Activated T-helper 1 cell treated with anti-CD3 and anti-CD28 coated beads, Interleukin-12 subunit alpha, Interleukin-12 subunit beta, Interleukin-2, Interleukin-4 antibody, amounts not matched to agents 30 ng/mL and 10 ng/mL and 1 ng/mL, durations not matched to agents 14 hours and 24 hours and 36 hours (primary cell): ENCODE results near the gene KIF3B. TPM values are rescaled to one million over a fixed set of nuclear protein-coding genes. Genes with fewer than 3 reads are reported as not detected.

Experiments used
- DNase-seq: peaks from one replicate; pipeline ENCODE4 v3.0.0; 2021; ENCODE audit warnings: low spot score
- H3K27ac Mint-ChIP-seq: one replicate; pipeline ENCODE4 v1.8.0; 2021; ENCODE audit warnings: mild to moderate bottlenecking, mixed read lengths
- H3K27me3 Mint-ChIP-seq: one replicate; pipeline ENCODE4 v1.8.0; 2022; ENCODE audit warnings: mild to moderate bottlenecking, moderate library complexity, mixed read lengths; ENCODE audit not compliant: insufficient read depth
- H3K36me3 Mint-ChIP-seq: one replicate; pipeline ENCODE4 v1.8.0; 2021; ENCODE audit warnings: low read depth, mixed read lengths
- H3K4me1 Mint-ChIP-seq: one replicate; pipeline ENCODE4 v1.8.0; 2021; ENCODE audit warnings: low read depth, mixed read lengths
- H3K4me3 Mint-ChIP-seq: one replicate; pipeline ENCODE4 v1.8.0; 2021; ENCODE audit warnings: mild to moderate bottlenecking, moderate library complexity, mixed read lengths
- H3K9me3 Mint-ChIP-seq: one replicate; pipeline ENCODE4 v1.8.0; 2021; ENCODE audit warnings: mixed read lengths
- intact Hi-C: fragments of 100-400 bp; cut with micrococcal nuclease; formaldehyde crosslinking; loops from one replicate; pipeline ENCODE4 v1.15.1; 2024
- total RNA-seq: library from RNA; stranded (reverse); gene quantifications from 2 replicates; pipeline ENCODE4 v1.2.3, GENCODE V29; 2022

Gene KIF3B
- total RNA-seq: 38.1 and 39.1 TPM in 2 replicates

GRCh38 chr20:32277361-32278198 is at the start of gene KIF3B:
Gene KIF3B (plus strand): TSS chr20:32277651. CDS start chr20:32309778, 32,127 bp downstream.
- H3K27ac Mint-ChIP-seq: peak within 1 kb of the TSS; percentile 84
- H3K9me3 Mint-ChIP-seq: peaks cover 4% of the 10 kb centered on the region
- peaks cover 18% of the 10 kb centered on the region for H3K36me3 Mint-ChIP-seq
- DNase-seq: peak; percentile 87
- H3K4me3 Mint-ChIP-seq: peak within 1 kb of the TSS; percentile 91
- no peaks in the 10 kb centered on the region for H3K27me3 Mint-ChIP-seq
- H3K4me1 Mint-ChIP-seq: peaks cover 49% of the 10 kb centered on the region
- intact Hi-C loops: loop anchor here (1.0 to 2.0 kb wide), 5 partner anchors 8 to 77 kb away; partner anchors contain the start of genes PLAGL2 and POFUT1

- peaks cover 55% of the 10 kb centered on the region for H3K36me3 Mint-ChIP-seq
- no peaks in the 10 kb centered on the region for H3K27me3 Mint-ChIP-seq
- no peak overlapping the region for H3K4me3 Mint-ChIP-seq
- DNase-seq: no peak
- peaks cover 30% of the 10 kb centered on the region for H3K4me1 Mint-ChIP-seq
- no peak overlapping the region for H3K27ac Mint-ChIP-seq
- no peaks in the 10 kb centered on the region for H3K9me3 Mint-ChIP-seq
- intact Hi-C loops: no loop called here
These were observed 49.4 kb upstream of the KIF3B start for GRCh38 chr20:32227744-32228688.

DNA sequence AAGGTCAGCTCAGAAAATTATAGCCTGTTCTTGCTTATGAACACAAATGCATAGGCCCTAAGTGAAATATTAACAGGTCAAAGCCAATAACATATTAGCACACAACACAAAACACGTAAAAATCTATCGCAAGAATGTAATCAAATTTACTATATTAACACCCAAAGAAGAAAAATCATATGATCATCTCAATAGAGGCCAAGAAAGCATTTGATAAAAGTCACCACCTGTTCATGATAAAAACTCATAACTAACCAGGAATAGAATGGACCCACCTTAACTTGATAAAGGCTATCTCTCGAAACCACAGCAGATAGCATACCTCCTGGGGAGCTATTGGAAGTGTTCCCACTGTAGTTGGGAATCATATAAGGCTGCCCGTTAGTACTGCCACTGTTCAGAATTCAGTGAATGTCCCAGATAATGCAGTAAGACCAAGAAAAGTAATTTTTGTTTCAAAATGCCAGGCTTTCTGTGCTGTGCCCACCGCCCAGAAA is 48.2 kb upstream of the KIF3B start:
- intact Hi-C loops: no loop called here
- H3K36me3 Mint-ChIP-seq: peaks cover 61% of the 10 kb centered on the region
- H3K27ac Mint-ChIP-seq: no peak overlapping the region
- DNase-seq: no peak
- H3K9me3 Mint-ChIP-seq: no peaks in the 10 kb centered on the region
- H3K27me3 Mint-ChIP-seq: no peaks in the 10 kb centered on the region
- no peak overlapping the region for H3K4me3 Mint-ChIP-seq
- peaks cover 40% of the 10 kb centered on the region for H3K4me1 Mint-ChIP-seq

DNA sequence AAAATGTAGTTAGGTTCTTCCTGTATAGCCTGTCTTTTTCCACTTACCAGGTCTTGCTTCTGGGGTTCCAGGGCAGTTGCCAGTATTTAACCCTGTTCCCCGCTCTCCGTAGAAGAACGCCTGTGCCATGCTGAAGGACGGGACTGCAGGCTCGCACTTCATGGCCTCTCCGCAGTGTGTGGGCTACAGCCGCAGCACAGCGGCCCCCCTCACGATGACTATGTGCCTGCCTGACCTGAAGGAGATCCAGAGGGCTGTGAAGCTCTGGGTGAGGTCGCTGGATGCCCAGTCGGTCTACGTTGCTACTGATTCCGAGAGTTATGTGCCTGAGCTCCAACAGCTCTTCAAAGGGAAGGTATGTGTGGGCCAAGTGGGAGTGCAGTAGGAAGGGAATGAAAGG is 46.7 kb upstream of the KIF3B start:
- Mint-ChIP-seq H3K36me3 (peaks cover 69% of the 10 kb centered on the region), H3K27ac (peak overlapping the region; percentile 95), H3K27me3 (no peaks in the 10 kb centered on the region), H3K9me3 (no peaks in the 10 kb centered on the region), H3K4me1 (peaks cover 42% of the 10 kb centered on the region), H3K4me3 (no peak overlapping the region)
- no peak for DNase-seq
- intact Hi-C loops: no loop called here

GRCh38 chr20:32231245-32231644 is 46.2 kb upstream of the KIF3B start:
- H3K4me1 Mint-ChIP-seq: peaks cover 40% of the 10 kb centered on the region
- intact Hi-C loops: no loop called here
- H3K36me3 Mint-ChIP-seq: peaks cover 69% of the 10 kb centered on the region
- H3K9me3 Mint-ChIP-seq: no peaks in the 10 kb centered on the region
- peak overlapping the region; percentile 95 for H3K27ac Mint-ChIP-seq
- no peak for DNase-seq
- H3K27me3 Mint-ChIP-seq: no peaks in the 10 kb centered on the region
- no peak overlapping the region for H3K4me3 Mint-ChIP-seq

DNA sequence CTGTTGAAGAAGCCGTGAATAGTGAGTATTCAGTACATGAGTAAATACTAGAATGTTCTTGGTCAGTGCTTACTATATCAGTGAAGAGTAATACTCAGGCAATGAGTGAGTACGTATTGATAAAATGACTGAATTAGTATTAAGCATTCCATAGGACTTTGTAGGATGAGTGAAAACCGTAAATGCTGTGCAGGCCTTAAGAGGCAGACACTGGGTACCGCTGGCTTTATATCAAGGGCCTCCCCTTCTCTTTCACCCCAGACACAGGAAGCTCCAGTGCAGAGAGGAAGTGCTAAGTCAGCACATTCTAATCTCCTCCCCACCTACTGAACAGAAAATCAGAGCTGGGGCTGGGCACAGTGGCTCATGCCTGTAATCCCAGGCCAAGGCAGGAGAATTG is 45.6 kb upstream of the KIF3B start:
- Mint-ChIP-seq H3K36me3 (peaks cover 73% of the 10 kb centered on the region), H3K4me1 (peaks cover 40% of the 10 kb centered on the region), H3K9me3 (no peaks in the 10 kb centered on the region), H3K27ac (peak overlapping the region; percentile 95), H3K4me3 (peak overlapping the region; percentile 69), H3K27me3 (no peaks in the 10 kb centered on the region)
- peak; percentile 31 for DNase-seq
- intact Hi-C loops: loop anchor here (1.0 kb wide), 5 partner anchors 17 to 123 kb away; partner anchors contain the start of genes PLAGL2 and POFUT1

DNA sequence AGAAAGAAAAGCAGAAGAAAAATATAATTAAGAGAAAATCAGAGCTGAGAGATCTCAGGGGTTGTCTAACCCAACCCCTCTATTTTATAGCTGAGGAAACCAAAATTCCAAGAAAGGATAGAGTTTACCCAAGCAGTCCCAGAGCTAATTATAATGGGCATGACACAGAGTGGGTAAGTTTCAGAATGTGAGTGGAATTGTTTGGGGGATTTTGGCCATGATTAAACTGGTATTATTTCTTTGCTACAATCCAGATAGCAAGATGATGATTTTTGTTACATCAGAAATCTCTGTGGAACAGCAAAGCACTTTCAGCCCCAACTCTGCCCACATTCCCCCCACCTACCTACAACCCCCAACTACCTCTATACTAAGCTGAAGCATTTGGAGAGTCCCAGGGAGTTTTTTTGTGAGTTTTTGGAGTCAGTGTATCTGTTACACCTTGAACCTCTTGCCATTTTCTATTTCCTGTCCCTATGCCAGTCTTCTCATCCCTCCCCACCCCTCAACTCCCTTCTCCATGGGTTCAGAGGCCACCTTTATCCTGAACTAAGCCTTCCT is 45.0 kb upstream of the KIF3B start:
- Mint-ChIP-seq H3K36me3 (peaks cover 77% of the 10 kb centered on the region), H3K4me3 (peak overlapping the region; percentile 69), H3K27ac (peak overlapping the region; percentile 95), H3K9me3 (no peaks in the 10 kb centered on the region), H3K4me1 (peaks cover 40% of the 10 kb centered on the region), H3K27me3 (no peaks in the 10 kb centered on the region)
- no peak for DNase-seq
- intact Hi-C loops: loop anchor here (1.0 kb wide), 5 partner anchors 17 to 123 kb away; partner anchors contain the start of genes PLAGL2 and POFUT1

GRCh38 chr20:32233286-32233685 is 44.2 kb upstream of the KIF3B start:
- peak overlapping the region; percentile 50 for H3K4me3 Mint-ChIP-seq
- no peak for DNase-seq
- H3K9me3 Mint-ChIP-seq: no peaks in the 10 kb centered on the region
- intact Hi-C loops: no loop called here
- H3K27me3 Mint-ChIP-seq: no peaks in the 10 kb centered on the region
- peaks cover 40% of the 10 kb centered on the region for H3K4me1 Mint-ChIP-seq
- H3K27ac Mint-ChIP-seq: peak overlapping the region; percentile 95
- peaks cover 68% of the 10 kb centered on the region for H3K36me3 Mint-ChIP-seq

GRCh38 chr20:32234135-32234808 is 43.2 kb upstream of the KIF3B start:
- Mint-ChIP-seq H3K27ac (peak overlapping the region; percentile 74), H3K27me3 (no peaks in the 10 kb centered on the region), H3K36me3 (peaks cover 60% of the 10 kb centered on the region), H3K9me3 (no peaks in the 10 kb centered on the region), H3K4me1 (peaks cover 40% of the 10 kb centered on the region), H3K4me3 (no peak overlapping the region)
- intact Hi-C loops: no loop called here
- no peak for DNase-seq

- Mint-ChIP-seq H3K36me3 (peaks cover 58% of the 10 kb centered on the region), H3K9me3 (no peaks in the 10 kb centered on the region), H3K4me1 (peaks cover 50% of the 10 kb centered on the region), H3K4me3 (no peak overlapping the region), H3K27ac (peak overlapping the region; percentile 79), H3K27me3 (no peaks in the 10 kb centered on the region)
- no peak for DNase-seq
- intact Hi-C loops: no loop called here
These were observed 42.0 kb upstream of the KIF3B start for GRCh38 chr20:32235331-32236047.

GRCh38 chr20:32236048-32236533 is 41.4 kb upstream of the KIF3B start:
- DNase-seq: no peak
- intact Hi-C loops: no loop called here
- no peak overlapping the region for H3K4me3 Mint-ChIP-seq
- no peaks in the 10 kb centered on the region for H3K27me3 Mint-ChIP-seq
- no peaks in the 10 kb centered on the region for H3K9me3 Mint-ChIP-seq
- peaks cover 46% of the 10 kb centered on the region for H3K4me1 Mint-ChIP-seq
- H3K36me3 Mint-ChIP-seq: peaks cover 53% of the 10 kb centered on the region
- H3K27ac Mint-ChIP-seq: peak overlapping the region; percentile 79
